ENCODE results near the gene NOP58. TPM values are rescaled to one million over a fixed set of nuclear protein-coding genes. Genes with fewer than 3 reads are reported as not detected.
"Not testable (repeated sequence)": the region's sequence is repeated elsewhere in the genome, so short reads cannot be mapped to it uniquely, and the experiment has no call there.

The NOP58 gene
- total RNA-seq, 1 experiment from 2014 or later, result 70.7 TPM

GRCh38 chr2:202278036-202278760, 12.6 kb downstream of the NOP58 start:
- Histone ChIP-seq H3K4me3 (ENCODE audit: insufficient read depth, low read depth, low read length) (no peak overlapping the region), H3K36me3 (replicated peaks; ENCODE audit: control insufficient read depth, insufficient read depth, low read length) (peaks cover 34% of the 10 kb centered on the region), H3K27me3 (ENCODE audit: control insufficient read depth, insufficient read depth, low read length) (no peaks in the 10 kb centered on the region)
- DNase-seq, result no peak

GRCh38 chr2:202278944-202279343, 13.4 kb downstream of the NOP58 start:
- H3K36me3 ChIP-seq (replicated peaks; ENCODE audit: control insufficient read depth, insufficient read depth, low read length), result peaks cover 34% of the 10 kb centered on the region
- H3K27me3 ChIP-seq (ENCODE audit: control insufficient read depth, insufficient read depth, low read length), result no peaks in the 10 kb centered on the region
- no peak overlapping the region for H3K4me3 ChIP-seq (ENCODE audit: insufficient read depth, low read depth, low read length)
- DNase-seq, result peak; percentile 42

- DNase-seq, result no peak
- Histone ChIP-seq H3K27me3 (ENCODE audit: control insufficient read depth, insufficient read depth, low read length) (no peaks in the 10 kb centered on the region), H3K36me3 (replicated peaks; ENCODE audit: control insufficient read depth, insufficient read depth, low read length) (peaks cover 47% of the 10 kb centered on the region), H3K4me3 (ENCODE audit: insufficient read depth, low read depth, low read length) (no peak overlapping the region)
Observed at GRCh38 chr2:202286595-202286994, 21.0 kb downstream of the NOP58 start.

- peaks cover 41% of the 10 kb centered on the region for H3K36me3 ChIP-seq (replicated peaks; ENCODE audit: control insufficient read depth, insufficient read depth, low read length)
Observed at GRCh38 chr2:202289394-202290204, 24.0 kb downstream of the NOP58 start.

GRCh38 chr2:202290316-202290715, 24.8 kb downstream of the NOP58 start:
- Histone ChIP-seq H3K4me3 (ENCODE audit: insufficient read depth, low read depth, low read length) (no peak overlapping the region), H3K36me3 (replicated peaks; ENCODE audit: control insufficient read depth, insufficient read depth, low read length) (peaks cover 40% of the 10 kb centered on the region), H3K27me3 (ENCODE audit: control insufficient read depth, insufficient read depth, low read length) (no peaks in the 10 kb centered on the region)
- DNase-seq, result no peak

More at GRCh38 chr2:202289394-202290204, 24.0 kb downstream of the NOP58 start:
- Histone ChIP-seq H3K27me3 (ENCODE audit: control insufficient read depth, insufficient read depth, low read length) (no peaks in the 10 kb centered on the region), H3K4me3 (ENCODE audit: insufficient read depth, low read depth, low read length) (no peak overlapping the region)
- DNase-seq, result no peak

GRCh38 chr2:202290970-202291369, 25.4 kb downstream of the NOP58 start:
- Histone ChIP-seq H3K27me3 (ENCODE audit: control insufficient read depth, insufficient read depth, low read length) (no peaks in the 10 kb centered on the region), H3K4me3 (ENCODE audit: insufficient read depth, low read depth, low read length) (no peak overlapping the region), H3K36me3 (replicated peaks; ENCODE audit: control insufficient read depth, insufficient read depth, low read length) (peaks cover 42% of the 10 kb centered on the region)
- DNase-seq, result no peak

GRCh38 chr2:202299712-202300111, 34.1 kb downstream of the NOP58 start:
- no peaks in the 10 kb centered on the region for H3K27me3 ChIP-seq (ENCODE audit: control insufficient read depth, insufficient read depth, low read length)
- H3K4me3 ChIP-seq (ENCODE audit: insufficient read depth, low read depth, low read length), result no peak overlapping the region
- no peak for DNase-seq
- peaks cover 49% of the 10 kb centered on the region for H3K36me3 ChIP-seq (replicated peaks; ENCODE audit: control insufficient read depth, insufficient read depth, low read length)

- DNase-seq, result no peak
- H3K36me3 ChIP-seq (replicated peaks; ENCODE audit: control insufficient read depth, insufficient read depth, low read length), result peaks cover 28% of the 10 kb centered on the region
Observed at GRCh38 chr2:202306034-202306433, 40.5 kb downstream of the NOP58 start.

GRCh38 chr2:202307690-202308089, 42.1 kb downstream of the NOP58 start:
- DNase-seq, result peak; percentile 38
- Histone ChIP-seq H3K27me3 (ENCODE audit: control insufficient read depth, insufficient read depth, low read length) (no peaks in the 10 kb centered on the region), H3K4me3 (ENCODE audit: insufficient read depth, low read depth, low read length) (no peak overlapping the region), H3K36me3 (replicated peaks; ENCODE audit: control insufficient read depth, insufficient read depth, low read length) (peaks cover 21% of the 10 kb centered on the region)

More at GRCh38 chr2:202306034-202306433, 40.5 kb downstream of the NOP58 start:
- H3K4me3 ChIP-seq (ENCODE audit: insufficient read depth, low read depth, low read length), result no peak overlapping the region
- no peaks in the 10 kb centered on the region for H3K27me3 ChIP-seq (ENCODE audit: control insufficient read depth, insufficient read depth, low read length)

GRCh38 chr2:202311823-202312388, 46.3 kb downstream of the NOP58 start:
- Histone ChIP-seq H3K27me3 (ENCODE audit: control insufficient read depth, insufficient read depth, low read length) (no peaks in the 10 kb centered on the region), H3K36me3 (replicated peaks; ENCODE audit: control insufficient read depth, insufficient read depth, low read length) (no peaks in the 10 kb centered on the region; the same call in 1 of the 2 replicates), H3K4me3 (ENCODE audit: insufficient read depth, low read depth, low read length) (no peak overlapping the region)
- DNase-seq, result no peak

GRCh38 chr2:202314116-202314515, 48.6 kb downstream of the NOP58 start:
- no peak for DNase-seq
- Histone ChIP-seq H3K27me3 (ENCODE audit: control insufficient read depth, insufficient read depth, low read length) (no peaks in the 10 kb centered on the region), H3K4me3 (ENCODE audit: insufficient read depth, low read depth, low read length) (no peak overlapping the region), H3K36me3 (replicated peaks; ENCODE audit: control insufficient read depth, insufficient read depth, low read length) (no peaks in the 10 kb centered on the region; the same call in 1 of the 2 replicates)

- H3K36me3 ChIP-seq (replicated peaks; ENCODE audit: control insufficient read depth, insufficient read depth, low read length), result no peaks in the 10 kb centered on the region
- DNase-seq, result no peak
- H3K27me3 ChIP-seq (ENCODE audit: control insufficient read depth, insufficient read depth, low read length), result no peaks in the 10 kb centered on the region
- H3K4me3 ChIP-seq (ENCODE audit: insufficient read depth, low read depth, low read length), result no peak overlapping the region
Observed at GRCh38 chr2:202317080-202317857, 51.7 kb downstream of the NOP58 start.

GRCh38 chr2:202320362-202320761, 54.8 kb downstream of the NOP58 start:
- not testable (repeated sequence) for H3K27me3 ChIP-seq (ENCODE audit: control insufficient read depth, insufficient read depth, low read length); H3K36me3 ChIP-seq (replicated peaks; ENCODE audit: control insufficient read depth, insufficient read depth, low read length); DNase-seq; H3K4me3 ChIP-seq (ENCODE audit: insufficient read depth, low read depth, low read length)

- Histone ChIP-seq H3K27me3 (ENCODE audit: control insufficient read depth, insufficient read depth, low read length) (no peaks in the 10 kb centered on the region), H3K4me3 (ENCODE audit: insufficient read depth, low read depth, low read length) (no peak overlapping the region), H3K36me3 (replicated peaks; ENCODE audit: control insufficient read depth, insufficient read depth, low read length) (no peaks in the 10 kb centered on the region)
- DNase-seq, result no peak
Observed at GRCh38 chr2:202322435-202322834, 56.9 kb downstream of the NOP58 start.
